ENCODE measurements around the gene ZNF592.

ZNF592 gene

GRCh38 chr15:84828086-84828908 lies 79.9 kb downstream of the ZNF592 start:
- DNase-seq (ENCODE audit: low read depth): no peak

GRCh38 chr15:84829428-84829827 lies 81.0 kb downstream of the ZNF592 start:
- no peak for DNase-seq (ENCODE audit: low read depth)

GRCh38 chr15:84830036-84830435 lies 81.6 kb downstream of the ZNF592 start:
- no peak for DNase-seq (ENCODE audit: low read depth)

GRCh38 chr15:84831028-84831427 lies 82.6 kb downstream of the ZNF592 start:
- no peak for DNase-seq (ENCODE audit: low read depth)

- DNase-seq (ENCODE audit: low read depth): no peak
Observed at GRCh38 chr15:84831613-84832012, 83.2 kb downstream of the ZNF592 start.

- DNase-seq (ENCODE audit: low read depth): no peak
Observed at GRCh38 chr15:84832448-84833040, 84.2 kb downstream of the ZNF592 start.

- no peak for DNase-seq (ENCODE audit: low read depth)
Observed at GRCh38 chr15:84833447-84834228, 85.2 kb downstream of the ZNF592 start.

GRCh38 chr15:84834229-84834955 lies 86.0 kb downstream of the ZNF592 start:
- DNase-seq (ENCODE audit: low read depth): no peak

GRCh38 chr15:84834969-84835368 lies 86.6 kb downstream of the ZNF592 start:
- DNase-seq (ENCODE audit: low read depth): no peak

GRCh38 chr15:84835661-84836337 lies 87.4 kb downstream of the ZNF592 start:
- DNase-seq (ENCODE audit: low read depth): no peak

GRCh38 chr15:84836844-84837243 lies 88.5 kb downstream of the ZNF592 start:
- no peak for DNase-seq (ENCODE audit: low read depth)

GRCh38 chr15:84839714-84840113 lies 91.3 kb downstream of the ZNF592 start:
- no peak for DNase-seq (ENCODE audit: low read depth)

- no peak for DNase-seq (ENCODE audit: low read depth)
Observed at GRCh38 chr15:84840255-84840654, 91.9 kb downstream of the ZNF592 start.

GRCh38 chr15:84840741-84841429 lies 92.5 kb downstream of the ZNF592 start:
- DNase-seq (ENCODE audit: low read depth): peak; percentile 35

GRCh38 chr15:84842781-84843180 lies 94.4 kb downstream of the ZNF592 start:
- DNase-seq (ENCODE audit: low read depth): no peak

GRCh38 chr15:84844964-84845363 lies 96.6 kb downstream of the ZNF592 start:
- DNase-seq (ENCODE audit: low read depth): no peak

GRCh38 chr15:84845631-84846030 lies 97.2 kb downstream of the ZNF592 start:
- DNase-seq (ENCODE audit: low read depth): peak; percentile 60

GRCh38 chr15:84846269-84846668 lies 97.9 kb downstream of the ZNF592 start:
- no peak for DNase-seq (ENCODE audit: low read depth)

- DNase-seq (ENCODE audit: low read depth): no peak
Observed at GRCh38 chr15:84847382-84847781, 99.0 kb downstream of the ZNF592 start.

GRCh38 chr15:84852212-84852611 lies 103.8 kb downstream of the ZNF592 start:
- DNase-seq (ENCODE audit: low read depth): no peak

GRCh38 chr15:84855136-84855535 lies 106.7 kb downstream of the ZNF592 start:
- DNase-seq (ENCODE audit: low read depth): no peak
